ENCODE results near the gene INPP5A. TPM values are rescaled to one million over a fixed set of nuclear protein-coding genes. Genes with fewer than 3 reads are reported as not detected.

Gene INPP5A
- total and polyA plus RNA-seq, 2 of the 13 experiments (the other 11 are each of a cell fraction or from before 2014, with no cell fraction given): 17.5 to 37.9 TPM

GRCh38 chr10:132788831-132789219 lies 251.2 kb downstream of the INPP5A start:
- intact Hi-C loops (cut with micrococcal nuclease; ENCODE audit: unreplicated experiment) (no loop called here), in situ Hi-C loops (cut with HindIII; ENCODE audit: extremely low pct_ligation_motif_present, low pct_unique_long_range_greater_than_20kb) (no loop called here)
- H3K36me3 ChIP-seq (replicated peaks in 1 of 2; ENCODE audit: control insufficient read depth in 1 of 2, insufficient read depth in 2 of 2, low read length in 2 of 2): no peaks in the 10 kb centered on the region
- H3K9ac ChIP-seq (ENCODE audit: insufficient read depth, low read depth, low read length): no peak overlapping the region
- ChIA-PET POLR2A (no interaction called here), CTCF (ENCODE audit: low intra/inter-chr PET ratio, low total read pairs) (no interaction called here)
- H3K79me2 ChIP-seq (ENCODE audit: insufficient read depth, low read length): no peaks in the 10 kb centered on the region
- H3K27me3 ChIP-seq (ENCODE audit: control insufficient read depth in 1 of 2, insufficient read depth in 2 of 2, low read length in 2 of 2): peaks cover 9 to 53% of the 10 kb centered on the region in 2 experiments; a peak in 4 of 5 replicates
- TF ChIP-seq HMGA1 (CRISPR knock-in tag; conservative IDR thresholded peaks at IDR 0.05): no peak
- TF ChIP-seq NFIC (IDR thresholded peaks at IDR 0.05; ENCODE audit: low read length): no peak
- TF ChIP-seq ZNF788 (CRISPR knock-in tag; IDR thresholded peaks at IDR 0.05; ENCODE audit: borderline replicate concordance): no peak
- TF ChIP-seq MBD4 (IDR thresholded peaks at IDR 0.05; ENCODE audit: borderline replicate concordance, low read length): no peak
- TF ChIP-seq NCOR1 (IDR thresholded peaks at IDR 0.05; ENCODE audit: borderline replicate concordance, low read length): no peak
- FAIRE-seq (no peak), DNase-seq (ENCODE audit: low spot score) (no peak), ATAC-seq (no peak)
- no peak overlapping the region for H3K4me2 ChIP-seq (ENCODE audit: low read depth, low read length)
- no peak overlapping the region for H2AFZ ChIP-seq (ENCODE audit: low read length)
- WGBS (ENCODE audit: low lambda C conversion rate): 25% methylated on average over 2 of the region's 30 CpGs
- no peaks in the 10 kb centered on the region for H4K20me1 ChIP-seq (ENCODE audit: insufficient read depth, low read length)
- H3K27ac ChIP-seq (ENCODE audit: extremely low read length, insufficient read depth, low read length): no peak overlapping the region
- H3K9me3 ChIP-seq (ENCODE audit: low read length): no peaks in the 10 kb centered on the region
- H3K4me1 ChIP-seq (ENCODE audit: insufficient read depth, low read length): no peaks in the 10 kb centered on the region
- H3K4me3 ChIP-seq (replicated peaks in 1 of 3; ENCODE audit: insufficient read depth in 1 of 3, low read depth in 2 of 3, low read length in 3 of 3): no peak overlapping the region
- no TSS peak for BruUV-seq (replicated peaks)

- POLR2A ChIA-PET: no interaction called here
- no peaks in the 10 kb centered on the region for H3K4me1 ChIP-seq (ENCODE audit: insufficient read depth, low read length)
- no peak overlapping the region for H3K27ac ChIP-seq (ENCODE audit: extremely low read length, insufficient read depth, low read length)
- BruUV-seq (replicated peaks): no TSS peak
- H3K4me2 ChIP-seq (ENCODE audit: low read depth, low read length): no peak overlapping the region
- no peaks in the 10 kb centered on the region for H3K9me3 ChIP-seq (ENCODE audit: low read length)
- 30% methylated on average over 10 of the region's 15 CpGs for WGBS (ENCODE audit: low lambda C conversion rate)
- DNase-seq (ENCODE audit: low spot score) (no peak), ATAC-seq (no peak), FAIRE-seq (no peak)
- H3K9ac ChIP-seq (ENCODE audit: insufficient read depth, low read depth, low read length): no peak overlapping the region
- in situ Hi-C loops (cut with HindIII; ENCODE audit: extremely low pct_ligation_motif_present, low pct_unique_long_range_greater_than_20kb): no loop called here
- H3K79me2 ChIP-seq (ENCODE audit: insufficient read depth, low read length): no peaks in the 10 kb centered on the region
- no peak for TF ChIP-seq THRA (CRISPR knock-in tag; IDR thresholded peaks at IDR 0.05; ENCODE audit: borderline replicate concordance)
- H3K27me3 ChIP-seq (ENCODE audit: control insufficient read depth in 1 of 2, insufficient read depth in 2 of 2, low read length in 2 of 2): peaks cover 12 to 57% of the 10 kb centered on the region in 2 experiments; a peak in 4 of 5 replicates
- no peaks in the 10 kb centered on the region for H3K36me3 ChIP-seq (replicated peaks in 1 of 2; ENCODE audit: control insufficient read depth in 1 of 2, insufficient read depth in 2 of 2, low read length in 2 of 2)
- CTCF ChIA-PET (ENCODE audit: low intra/inter-chr PET ratio, low total read pairs): no interaction called here
- no peak overlapping the region for H3K4me3 ChIP-seq (replicated peaks in 1 of 3; ENCODE audit: insufficient read depth in 1 of 3, low read depth in 2 of 3, low read length in 3 of 3)
- intact Hi-C loops (cut with micrococcal nuclease; ENCODE audit: unreplicated experiment): no loop called here
- H4K20me1 ChIP-seq (ENCODE audit: insufficient read depth, low read length): no peaks in the 10 kb centered on the region
- H2AFZ ChIP-seq (ENCODE audit: low read length): no peak overlapping the region
Measured at GRCh38 chr10:132789659-132790148, 252.1 kb downstream of the INPP5A start.

Measured in HepG2 (cell line).